Measurements from ENCODE around the gene DPM2. TPM values are rescaled to one million over a fixed set of nuclear protein-coding genes. Genes with fewer than 3 reads are reported as not detected.

DPM2 gene
- total RNA-seq, 1 donor from 2014 or later: 20.9 TPM

GRCh38 chr9:127973169-127974000, 35.7 kb upstream of the DPM2 start:
- no peak for DNase-seq (ENCODE audit: low spot score)

- no peak for DNase-seq (ENCODE audit: low spot score)
Observed at GRCh38 chr9:127972236-127972871, 34.7 kb upstream of the DPM2 start.

DNA sequence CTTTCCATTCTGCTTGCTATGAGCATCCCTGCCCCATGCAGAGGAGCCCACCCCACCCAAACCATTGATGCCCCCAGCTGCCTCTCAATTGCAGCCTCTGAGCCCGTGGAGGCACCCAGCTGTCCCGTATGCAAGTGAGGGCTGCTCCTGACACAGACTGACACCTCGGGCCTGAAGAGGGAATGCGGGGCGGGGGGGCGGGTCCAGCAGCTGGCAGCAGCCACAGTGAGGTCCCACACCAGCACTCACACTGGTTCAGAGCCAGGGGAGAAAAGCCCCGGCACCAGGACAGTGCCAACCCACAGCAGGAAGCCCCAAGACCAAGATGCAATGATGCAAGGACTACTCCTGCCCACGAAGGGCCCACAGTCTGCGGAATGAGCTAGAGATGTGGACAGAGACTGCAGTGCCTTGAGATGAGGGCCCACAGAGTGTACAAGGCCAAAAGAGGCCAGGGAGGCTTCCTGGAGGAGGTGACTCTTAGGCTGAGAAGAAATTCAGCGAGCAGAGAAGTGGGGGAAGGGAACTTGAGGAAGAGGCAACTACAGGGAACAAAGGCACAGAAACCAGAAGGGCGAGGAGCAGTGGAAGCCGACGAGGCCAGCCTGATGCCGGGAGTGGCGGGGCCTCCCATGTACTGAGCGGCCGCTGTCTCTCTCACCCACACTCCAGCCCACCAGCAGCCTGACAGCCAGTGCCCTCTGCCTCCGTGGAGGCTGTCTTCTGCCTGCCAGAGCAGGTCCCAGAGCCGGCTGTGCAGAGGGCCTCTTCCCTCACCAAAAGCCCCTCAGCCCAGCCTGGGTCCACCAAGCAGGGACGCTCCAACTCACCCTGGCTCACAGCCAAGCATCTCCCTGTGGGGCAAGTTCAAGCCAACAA, 33.9 kb upstream of the DPM2 start:
- DNase-seq (ENCODE audit: low spot score): no peak

- no peak for DNase-seq (ENCODE audit: low spot score)
Observed at GRCh38 chr9:127970401-127971313, 33.0 kb upstream of the DPM2 start.

DNA sequence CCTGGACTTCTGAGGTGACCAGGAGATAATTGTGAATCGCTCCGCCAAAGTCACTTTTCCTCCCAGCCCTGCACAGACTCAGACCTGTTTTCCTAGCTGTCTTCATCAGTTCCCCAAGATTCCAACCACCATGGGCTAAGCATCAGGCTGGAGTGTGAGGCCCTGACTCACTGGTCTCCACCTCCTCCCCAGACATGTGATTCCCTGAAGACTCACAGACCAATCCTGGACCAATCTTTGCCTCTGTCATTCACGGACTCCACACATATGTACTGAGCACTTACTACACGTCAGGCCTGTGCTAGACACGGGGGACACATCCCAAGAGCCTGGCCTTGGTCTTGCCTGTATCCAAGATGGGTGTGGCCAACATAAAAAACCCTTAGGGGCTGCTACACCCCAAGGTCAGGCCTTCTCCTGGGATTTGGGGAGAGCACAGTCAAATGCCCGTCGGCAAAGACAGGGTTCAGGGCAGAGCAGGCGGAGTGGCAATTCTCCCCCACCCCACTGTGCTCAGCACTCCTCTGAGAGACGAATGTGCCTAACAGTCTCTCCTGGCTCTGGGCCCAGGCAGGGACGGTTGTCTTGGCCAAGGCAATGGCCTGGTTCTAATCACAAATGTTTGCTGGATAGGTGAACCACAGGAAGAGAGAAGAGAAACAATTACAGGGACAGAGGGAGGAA, 31.2 kb upstream of the DPM2 start:
- no peak for DNase-seq (ENCODE audit: low spot score)

GRCh38 chr9:127968042-127968441, 30.4 kb upstream of the DPM2 start:
- DNase-seq (ENCODE audit: low spot score): no peak

GRCh38 chr9:127967151-127967809, 29.6 kb upstream of the DPM2 start:
- DNase-seq (ENCODE audit: low spot score): no peak

DNA sequence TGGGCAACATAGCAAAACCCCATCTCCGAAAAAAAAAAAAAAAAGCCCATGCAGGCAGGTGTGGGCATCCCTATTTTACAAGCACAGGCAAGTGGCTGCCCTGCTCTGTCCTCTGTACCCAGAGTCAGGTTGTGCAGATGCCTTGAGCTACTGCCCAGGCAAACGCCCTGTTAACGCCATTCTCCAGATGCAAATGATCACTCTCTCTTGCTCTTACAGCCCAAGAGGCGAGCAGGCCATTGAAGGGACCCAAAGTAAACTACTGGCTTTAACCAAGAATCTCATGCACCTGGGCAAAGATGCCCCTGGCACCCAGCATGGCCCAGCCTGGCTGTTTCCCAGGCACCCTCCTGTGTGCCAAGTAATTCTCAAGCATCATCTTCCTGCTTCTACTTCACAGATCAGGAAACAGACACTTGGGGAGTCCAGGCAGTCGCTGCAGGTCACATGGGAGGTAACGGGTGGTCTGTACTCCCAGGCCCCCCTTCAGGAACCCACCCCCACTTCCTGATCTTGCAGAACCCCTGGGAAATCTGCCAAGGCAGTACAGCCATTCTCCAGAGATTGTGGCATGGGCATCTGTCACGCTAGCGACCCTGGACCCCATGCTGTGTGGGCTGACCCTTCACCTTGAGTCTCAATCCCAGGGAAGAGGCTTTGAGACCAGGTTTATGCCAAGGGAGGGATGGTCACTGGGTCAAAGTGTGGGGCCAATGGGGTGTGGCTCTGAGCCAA, 28.9 kb upstream of the DPM2 start:
- DNase-seq (ENCODE audit: low spot score): no peak

GRCh38 chr9:127965953-127966352, 28.3 kb upstream of the DPM2 start:
- DNase-seq (ENCODE audit: low spot score): no peak

DNA sequence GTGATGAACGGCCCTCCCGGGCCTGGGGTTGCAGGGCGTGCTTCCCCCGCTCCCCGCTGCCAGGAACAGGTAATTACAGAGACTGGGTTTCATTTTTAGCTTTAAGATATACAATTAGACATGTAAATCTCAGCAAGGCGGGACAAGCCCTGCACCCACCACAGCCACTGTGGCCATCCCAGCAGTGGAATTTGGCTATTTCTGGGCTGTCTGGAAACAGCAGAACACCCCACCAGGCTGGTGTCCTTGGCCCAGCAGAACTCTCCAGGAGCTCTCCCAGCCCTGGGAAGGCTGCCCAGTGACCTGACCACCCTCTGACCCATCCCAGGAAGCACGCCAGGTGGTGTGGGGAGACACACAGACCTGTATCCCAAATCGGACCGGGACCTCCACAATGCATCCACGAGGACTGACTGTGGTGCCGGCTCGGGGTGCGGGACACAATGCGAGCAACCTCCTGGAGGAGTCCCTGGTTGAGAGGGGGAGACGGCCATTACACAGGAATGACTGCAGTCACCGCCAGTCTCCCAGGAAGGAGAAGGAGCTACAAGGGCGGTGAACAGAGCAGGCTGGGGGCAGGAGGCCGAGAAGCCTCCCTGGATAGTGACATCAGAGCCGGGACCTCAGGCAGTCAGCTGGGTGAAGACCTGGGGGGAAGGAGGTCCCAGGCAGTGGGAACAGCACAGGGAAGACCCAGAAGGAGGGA, 25.9 kb upstream of the DPM2 start:
- DNase-seq (ENCODE audit: low spot score): no peak

DNA sequence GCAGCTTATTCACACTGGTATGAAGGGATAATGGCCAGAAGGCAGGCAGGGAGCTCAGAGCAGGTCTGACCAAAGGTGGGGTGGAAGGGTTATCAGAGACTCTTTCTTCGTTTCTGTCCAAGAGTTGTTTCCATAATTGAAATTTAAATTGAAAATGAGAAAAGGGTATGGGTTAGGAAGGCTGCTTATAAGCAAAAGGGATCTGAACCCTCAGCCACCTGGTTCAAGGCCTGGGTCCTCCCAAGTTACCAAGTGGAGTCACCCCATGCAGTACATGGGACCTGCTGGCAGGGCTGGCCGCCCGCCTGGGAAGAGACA, 25.3 kb upstream of the DPM2 start:
- no peak for DNase-seq (ENCODE audit: low spot score)

GRCh38 chr9:127962278-127962677, 24.6 kb upstream of the DPM2 start:
- DNase-seq (ENCODE audit: low spot score): no peak

DNA sequence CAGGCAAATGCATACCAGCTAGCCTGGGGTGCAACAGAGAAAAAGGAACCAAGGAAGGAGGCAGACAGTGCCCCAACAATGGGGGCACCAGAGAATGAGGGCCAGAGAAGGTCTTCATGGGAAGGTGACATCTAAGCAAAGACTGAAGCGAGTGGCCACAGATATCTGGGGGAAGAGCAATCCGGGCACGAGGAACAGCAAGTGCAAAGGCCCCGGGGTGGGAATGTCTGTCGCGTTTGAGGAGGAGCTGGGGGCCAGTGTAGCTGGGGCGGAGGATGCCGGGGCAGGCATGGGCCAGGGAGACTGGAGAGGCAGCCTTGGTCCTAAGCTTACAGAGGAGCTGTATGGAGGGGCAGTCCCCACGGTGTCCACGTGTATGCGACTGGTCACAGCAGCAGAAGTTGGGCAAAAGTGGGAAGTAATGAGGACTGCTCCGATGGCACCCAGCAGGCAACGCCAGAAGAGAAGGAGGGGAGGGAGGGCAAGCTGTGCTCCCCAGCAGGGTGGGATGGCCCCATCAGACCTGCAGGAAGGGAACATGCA, 24.0 kb upstream of the DPM2 start:
- no peak for DNase-seq (ENCODE audit: low spot score)

GRCh38 chr9:127961155-127961490, 23.5 kb upstream of the DPM2 start:
- no peak for DNase-seq (ENCODE audit: low spot score)

- no peak for DNase-seq (ENCODE audit: low spot score)
Observed at GRCh38 chr9:127960410-127961154, 22.9 kb upstream of the DPM2 start.

DNA sequence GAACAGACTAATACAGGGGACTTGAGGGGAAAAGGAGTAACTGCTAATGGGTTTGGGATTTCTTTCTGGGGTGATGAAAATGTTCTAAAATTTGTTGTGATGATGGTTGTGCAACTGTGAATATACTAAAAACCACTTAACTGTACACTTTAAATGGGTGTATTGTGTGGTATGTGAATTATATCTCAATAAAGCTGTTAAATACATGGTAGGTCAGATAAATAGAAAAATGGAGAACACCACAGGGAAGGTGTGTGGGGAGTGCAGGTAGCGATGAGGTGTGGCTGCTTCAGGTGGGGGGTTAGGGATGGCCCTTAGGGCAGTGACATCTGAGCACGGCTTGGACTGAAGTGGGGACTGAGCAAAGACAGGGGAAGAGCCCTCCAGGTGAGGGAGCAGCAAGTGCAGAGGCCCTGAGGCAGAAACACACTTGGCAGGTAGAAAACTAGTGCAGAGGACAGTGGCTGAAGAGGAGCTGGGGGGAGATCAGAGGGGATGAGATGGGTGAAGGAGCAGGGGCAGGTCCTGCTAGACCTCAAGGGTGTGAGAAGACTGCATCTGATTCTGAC, 22.3 kb upstream of the DPM2 start:
- no peak for DNase-seq (ENCODE audit: low spot score)

DNA sequence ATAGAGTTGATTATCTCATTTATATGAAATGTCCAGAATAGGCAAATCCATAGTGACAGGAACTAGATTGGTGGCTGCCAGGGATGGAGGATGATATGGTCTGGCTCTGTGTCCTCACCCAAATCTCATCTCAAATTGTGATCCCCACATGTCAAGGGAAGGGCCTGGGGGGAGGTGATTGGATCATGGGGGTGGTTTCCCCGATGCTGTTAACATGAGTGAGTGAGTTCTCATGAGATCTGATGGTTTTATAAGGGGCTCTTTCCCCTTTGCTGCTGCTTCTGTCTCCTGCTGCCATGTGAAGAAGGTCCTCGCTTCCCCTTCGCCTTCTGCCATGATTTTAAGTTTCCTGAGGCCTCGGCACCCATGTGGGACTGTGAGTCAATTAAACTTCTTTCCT, 21.7 kb upstream of the DPM2 start:
- DNase-seq (ENCODE audit: low spot score): no peak
